ENCODE measurements around the gene CDHR2. TPM values are rescaled to one million over a fixed set of nuclear protein-coding genes. Genes with fewer than 3 reads are reported as not detected.

CDHR2 gene
- total RNA-seq, 4 donors from 2014 or later = 0.15 to 0.19 (median 0.15) TPM; not detected in 1

DNA sequence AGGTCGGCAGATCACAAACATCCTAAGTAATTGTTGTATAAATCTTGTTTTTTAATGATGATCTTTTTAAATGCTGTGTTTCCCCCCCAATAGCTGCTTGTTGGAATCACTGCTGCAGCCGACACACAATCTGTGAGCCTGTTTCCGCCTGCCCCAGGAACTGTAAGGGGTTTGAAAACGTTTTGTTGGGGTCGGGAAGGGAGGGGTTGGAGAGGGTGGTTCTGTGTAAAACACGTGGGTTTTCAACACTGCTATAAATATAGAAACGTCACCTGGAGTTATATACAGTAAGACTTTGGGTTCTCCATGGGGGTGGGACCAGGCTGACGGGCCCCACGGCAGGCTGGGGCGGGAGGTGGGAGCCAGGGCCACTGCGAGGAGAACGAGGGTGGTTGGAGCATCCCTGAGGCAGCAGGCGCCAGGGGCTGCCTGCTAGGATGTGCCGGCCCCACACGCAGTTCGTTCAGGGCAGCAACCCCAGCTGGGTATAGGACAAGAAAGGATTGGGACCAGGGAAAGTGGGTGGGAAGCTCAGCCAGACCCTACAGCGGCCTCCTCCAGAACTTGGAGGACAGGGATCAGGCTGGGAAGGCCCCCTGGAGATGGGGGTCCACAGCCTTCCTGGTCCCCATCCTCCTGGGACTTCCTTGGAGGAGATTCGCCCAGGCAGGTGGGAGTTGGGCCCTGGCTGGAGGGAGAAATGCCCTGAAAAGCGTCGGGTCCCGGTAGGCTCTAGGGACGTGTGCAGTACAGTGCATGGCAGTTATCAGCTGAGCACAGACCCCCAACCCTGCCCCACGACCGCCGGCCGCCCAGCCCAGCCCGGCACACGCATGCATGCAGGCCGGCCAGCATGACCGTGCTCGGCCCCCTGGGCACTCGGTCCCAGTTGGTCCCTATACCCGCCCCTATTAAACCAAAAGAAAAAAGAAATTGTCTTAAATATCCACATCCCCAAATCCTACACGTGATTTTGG lies 21.6 kb upstream of the CDHR2 start:
- no peak for TF ChIP-seq POLR2A (IDR thresholded peaks at IDR 0.05)
- TF ChIP-seq, protein P1, sequence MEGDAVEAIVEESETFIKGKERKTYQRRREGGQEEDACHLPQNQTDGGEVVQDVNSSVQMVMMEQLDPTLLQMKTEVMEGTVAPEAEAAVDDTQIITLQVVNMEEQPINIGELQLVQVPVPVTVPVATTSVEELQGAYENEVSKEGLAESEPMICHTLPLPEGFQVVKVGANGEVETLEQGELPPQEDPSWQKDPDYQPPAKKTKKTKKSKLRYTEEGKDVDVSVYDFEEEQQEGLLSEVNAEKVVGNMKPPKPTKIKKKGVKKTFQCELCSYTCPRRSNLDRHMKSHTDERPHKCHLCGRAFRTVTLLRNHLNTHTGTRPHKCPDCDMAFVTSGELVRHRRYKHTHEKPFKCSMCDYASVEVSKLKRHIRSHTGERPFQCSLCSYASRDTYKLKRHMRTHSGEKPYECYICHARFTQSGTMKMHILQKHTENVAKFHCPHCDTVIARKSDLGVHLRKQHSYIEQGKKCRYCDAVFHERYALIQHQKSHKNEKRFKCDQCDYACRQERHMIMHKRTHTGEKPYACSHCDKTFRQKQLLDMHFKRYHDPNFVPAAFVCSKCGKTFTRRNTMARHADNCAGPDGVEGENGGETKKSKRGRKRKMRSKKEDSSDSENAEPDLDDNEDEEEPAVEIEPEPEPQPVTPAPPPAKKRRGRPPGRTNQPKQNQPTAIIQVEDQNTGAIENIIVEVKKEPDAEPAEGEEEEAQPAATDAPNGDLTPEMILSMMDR (IDR thresholded peaks at IDR 0.05) = no peak
- no peak for DNase-seq (ENCODE audit: low spot score in 2 of 2)
- H3K4me3 ChIP-seq (ENCODE audit: low read depth, poor library complexity, severe bottlenecking) = no peak overlapping the region
- WGBS, 2 donors = 85 to 87% methylated on average over 34 of the region's 34 CpGs
- intact Hi-C loops (cut with DNase I; ENCODE audit: low total_unique reads) = no loop called here

DNA sequence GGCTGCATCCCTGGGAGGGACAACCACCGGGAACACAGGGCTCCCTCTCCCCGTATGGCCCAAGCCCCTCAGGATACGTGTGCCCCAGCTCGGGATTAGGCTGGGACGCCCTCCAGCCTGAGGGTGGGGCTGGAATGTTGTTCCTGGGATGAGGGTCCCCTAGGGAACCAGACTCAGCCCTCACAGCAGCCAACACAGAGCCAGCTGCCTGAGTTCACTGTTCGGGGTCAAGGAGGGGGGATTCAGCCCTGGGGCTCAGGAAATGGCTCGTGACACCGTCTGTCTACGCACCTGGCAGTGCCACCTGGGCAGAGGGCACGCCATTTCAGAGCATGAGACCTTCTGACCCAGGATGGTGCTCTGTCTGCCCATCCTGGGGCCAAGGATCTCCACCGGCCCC lies 20.8 kb upstream of the CDHR2 start:
- WGBS, 2 donors = 51 to 63% methylated on average over 9 to 10 of the region's 11 CpGs
- no peak overlapping the region for H3K4me3 ChIP-seq (ENCODE audit: low read depth, poor library complexity, severe bottlenecking)
- no peak for TF ChIP-seq POLR2A (IDR thresholded peaks at IDR 0.05)
- TF ChIP-seq, protein P1 (IDR thresholded peaks at IDR 0.05) = no peak
- intact Hi-C loops (cut with DNase I; ENCODE audit: low total_unique reads) = no loop called here
- no peak for DNase-seq (ENCODE audit: low spot score in 2 of 2)

DNA sequence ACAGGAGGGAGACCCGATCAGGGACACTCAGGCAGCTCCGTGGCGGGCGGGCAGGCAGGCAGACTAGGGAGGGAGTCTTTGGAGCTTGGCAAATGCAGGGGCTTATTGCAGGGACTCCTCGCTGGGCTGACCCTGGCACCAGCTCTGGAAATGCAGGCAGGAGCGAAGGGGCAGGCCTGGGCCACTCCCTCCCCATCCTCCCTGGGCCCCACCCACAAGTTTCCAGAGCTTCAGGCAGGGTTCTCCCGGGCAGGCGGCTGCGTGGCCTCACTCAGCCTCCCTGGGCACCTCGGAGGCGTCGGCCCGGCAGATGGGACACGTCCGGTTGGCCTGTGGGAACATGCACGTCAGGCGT lies 20.4 kb upstream of the CDHR2 start:
- intact Hi-C loops (cut with DNase I; ENCODE audit: low total_unique reads) = no loop called here
- TF ChIP-seq, protein P1 (IDR thresholded peaks at IDR 0.05) = no peak
- TF ChIP-seq POLR2A (IDR thresholded peaks at IDR 0.05) = no peak
- no peak overlapping the region for H3K4me3 ChIP-seq (ENCODE audit: low read depth, poor library complexity, severe bottlenecking)
- WGBS, 2 donors = 52 to 54% methylated on average over 4 to 14 of the region's 17 CpGs
- DNase-seq (ENCODE audit: low spot score in 2 of 2) = no peak

DNA sequence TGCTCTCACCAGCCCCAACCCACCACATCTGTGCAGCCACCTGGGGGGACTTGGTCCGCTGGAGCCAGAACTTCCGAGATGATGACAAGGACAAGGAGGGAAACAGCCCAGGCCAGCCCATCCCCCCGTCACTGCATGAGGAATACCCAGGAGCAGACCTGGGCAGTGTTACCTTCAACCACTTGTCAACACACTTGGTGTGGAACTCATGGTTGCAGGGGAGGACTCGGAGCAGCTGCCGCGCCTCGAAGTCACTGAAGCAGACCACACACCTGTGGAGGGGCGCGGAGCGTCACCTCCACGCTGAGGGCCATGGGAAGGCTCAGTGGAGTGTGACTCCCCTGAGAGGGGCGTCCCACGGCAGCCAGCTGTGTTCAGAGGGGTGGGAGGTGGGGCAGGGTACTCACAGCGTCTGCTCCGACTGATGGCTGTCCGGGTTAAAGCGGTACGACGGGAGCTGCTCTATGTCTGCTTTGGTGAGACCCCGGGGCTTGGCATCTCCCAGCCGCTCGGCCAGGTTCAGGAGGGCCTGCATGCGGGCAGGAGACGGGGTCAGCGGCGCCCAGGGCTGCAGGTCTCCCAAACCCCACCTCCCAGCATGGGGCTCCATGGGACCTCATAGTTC lies 19.9 kb upstream of the CDHR2 start:
- DNase-seq (ENCODE audit: low spot score in 2 of 2) = no peak
- 86 to 93% methylated on average over 23 to 26 of the region's 26 CpGs for WGBS, 2 donors
- intact Hi-C loops (cut with DNase I; ENCODE audit: low total_unique reads) = no loop called here

DNA sequence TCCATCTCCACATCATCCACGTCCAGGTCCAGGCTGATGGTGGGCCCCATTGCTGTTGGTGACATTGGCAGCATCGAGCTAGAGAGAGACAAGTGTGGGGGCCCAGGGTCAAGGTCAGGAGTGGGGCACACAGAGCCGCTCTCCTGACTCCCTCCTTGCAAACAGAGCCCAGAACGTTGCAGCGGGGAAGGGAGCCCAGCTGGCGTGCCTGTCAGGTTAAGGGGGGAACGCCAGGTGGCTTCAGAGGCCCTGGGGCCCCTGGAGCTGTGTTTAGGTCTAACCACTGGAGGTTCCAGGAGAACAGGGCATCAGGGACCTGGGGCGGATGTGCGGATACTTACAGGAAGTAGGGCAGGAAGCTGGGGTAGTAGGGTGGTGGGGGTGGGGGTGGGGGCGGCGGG lies 19.4 kb upstream of the CDHR2 start:
- TF ChIP-seq POLR2A (IDR thresholded peaks at IDR 0.05) = no peak
- TF ChIP-seq, protein P1 (IDR thresholded peaks at IDR 0.05) = no peak
- 71 to 85% methylated on average over 9 to 11 of the region's 11 CpGs for WGBS, 2 donors
- intact Hi-C loops (cut with DNase I; ENCODE audit: low total_unique reads) = loop anchor here (10.0 kb wide), 1 partner anchor 115 kb away; the partner anchor contains the start of gene CLTB
- DNase-seq (ENCODE audit: low spot score in 2 of 2) = no peak
- H3K4me3 ChIP-seq (ENCODE audit: low read depth, poor library complexity, severe bottlenecking) = no peak overlapping the region

More for the DNA sequence above, 19.9 kb upstream of the CDHR2 start:
- TF ChIP-seq POLR2A (IDR thresholded peaks at IDR 0.05) = no peak
- TF ChIP-seq, protein P1 (IDR thresholded peaks at IDR 0.05) = no peak
- no peak overlapping the region for H3K4me3 ChIP-seq (ENCODE audit: low read depth, poor library complexity, severe bottlenecking)

Measured in lower leg skin (tissue), 4 donors.